Measurements from ENCODE around the gene MEGF6.

GRCh38 chr1:3599816-3600215, 11.5 kb downstream of the MEGF6 start:
- TF ChIP-seq CTCF (IDR thresholded peaks at IDR 0.05), result no peak
- no peak for TF ChIP-seq POLR2A (IDR thresholded peaks at IDR 0.05)

Measured in right lobe of liver (tissue), 4 donors.